Medulla oblongata (tissue), 1 donor: Measurements from ENCODE around the gene TRAF3.

Experiments used
- DNase-seq: peaks from one replicate; pipeline ENCODE4 v3.0.0-alpha.2; 2015; ENCODE audit errors: extremely low spot score

The TRAF3 gene

GRCh38 chr14:102777711-102778337 is 575 bp downstream of the TRAF3 start:
- DNase-seq: no peak

GRCh38 chr14:102778338-102779083 is 1.3 kb downstream of the TRAF3 start:
- peak; percentile 41 for DNase-seq

- DNase-seq: no peak
Observed at GRCh38 chr14:102779084-102779462, 1.8 kb downstream of the TRAF3 start.

- no peak for DNase-seq
Observed at GRCh38 chr14:102779574-102780315, 2.5 kb downstream of the TRAF3 start.

GRCh38 chr14:102781063-102781462 is 3.8 kb downstream of the TRAF3 start:
- no peak for DNase-seq

GRCh38 chr14:102782974-102783373 is 5.7 kb downstream of the TRAF3 start:
- DNase-seq: no peak

GRCh38 chr14:102784892-102785594 is 7.8 kb downstream of the TRAF3 start:
- DNase-seq: no peak

- no peak for DNase-seq
Observed at GRCh38 chr14:102785595-102785963, 8.3 kb downstream of the TRAF3 start.

- no peak for DNase-seq
Observed at GRCh38 chr14:102786768-102787167, 9.5 kb downstream of the TRAF3 start.

- DNase-seq: no peak
Observed at GRCh38 chr14:102789349-102789748, 12.1 kb downstream of the TRAF3 start.

- DNase-seq: no peak
Observed at GRCh38 chr14:102793531-102794328, 16.5 kb downstream of the TRAF3 start.

- peak; percentile 40 for DNase-seq
Observed at GRCh38 chr14:102795060-102795925, 18.0 kb downstream of the TRAF3 start.

GRCh38 chr14:102796661-102797190 is 19.5 kb downstream of the TRAF3 start:
- DNase-seq: no peak

- DNase-seq: no peak
Observed at GRCh38 chr14:102798926-102799325, 21.7 kb downstream of the TRAF3 start.

- no peak for DNase-seq
Observed at GRCh38 chr14:102799684-102800562, 22.7 kb downstream of the TRAF3 start.

- no peak for DNase-seq
Observed at GRCh38 chr14:102802834-102803523, 25.7 kb downstream of the TRAF3 start.

GRCh38 chr14:102804858-102805257 is 27.6 kb downstream of the TRAF3 start:
- no peak for DNase-seq

GRCh38 chr14:102805371-102805891 is 28.2 kb downstream of the TRAF3 start:
- DNase-seq: no peak
